ENCODE measurements around the gene CDC123.

CDC123 gene

DNA sequence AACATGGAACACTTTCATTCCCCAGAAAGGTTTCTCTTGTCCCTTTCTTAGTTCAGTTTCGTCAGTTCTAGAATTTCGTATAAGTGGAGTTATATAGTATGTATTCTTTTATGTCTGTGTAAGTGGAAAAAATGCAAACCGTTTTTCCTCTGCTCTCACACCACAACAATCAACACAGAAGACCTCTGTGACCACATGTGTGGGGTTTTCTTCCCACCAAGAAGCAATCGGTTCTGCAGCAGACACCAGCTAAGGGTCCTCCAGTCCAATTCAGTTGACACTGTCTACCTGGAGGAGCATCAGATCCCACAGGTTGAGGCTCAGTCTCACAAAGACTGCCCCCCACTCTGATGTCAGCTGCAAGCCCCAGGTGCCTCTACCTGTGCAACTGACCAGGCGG, 6.2 kb downstream of the CDC123 start:
- TF ChIP-seq, protein P1, sequence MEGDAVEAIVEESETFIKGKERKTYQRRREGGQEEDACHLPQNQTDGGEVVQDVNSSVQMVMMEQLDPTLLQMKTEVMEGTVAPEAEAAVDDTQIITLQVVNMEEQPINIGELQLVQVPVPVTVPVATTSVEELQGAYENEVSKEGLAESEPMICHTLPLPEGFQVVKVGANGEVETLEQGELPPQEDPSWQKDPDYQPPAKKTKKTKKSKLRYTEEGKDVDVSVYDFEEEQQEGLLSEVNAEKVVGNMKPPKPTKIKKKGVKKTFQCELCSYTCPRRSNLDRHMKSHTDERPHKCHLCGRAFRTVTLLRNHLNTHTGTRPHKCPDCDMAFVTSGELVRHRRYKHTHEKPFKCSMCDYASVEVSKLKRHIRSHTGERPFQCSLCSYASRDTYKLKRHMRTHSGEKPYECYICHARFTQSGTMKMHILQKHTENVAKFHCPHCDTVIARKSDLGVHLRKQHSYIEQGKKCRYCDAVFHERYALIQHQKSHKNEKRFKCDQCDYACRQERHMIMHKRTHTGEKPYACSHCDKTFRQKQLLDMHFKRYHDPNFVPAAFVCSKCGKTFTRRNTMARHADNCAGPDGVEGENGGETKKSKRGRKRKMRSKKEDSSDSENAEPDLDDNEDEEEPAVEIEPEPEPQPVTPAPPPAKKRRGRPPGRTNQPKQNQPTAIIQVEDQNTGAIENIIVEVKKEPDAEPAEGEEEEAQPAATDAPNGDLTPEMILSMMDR (IDR thresholded peaks at IDR 0.05; ENCODE audit: low read depth, low read length) = no peak
- no peak for DNase-seq (ENCODE audit: extremely low read depth, low read depth)

DNA sequence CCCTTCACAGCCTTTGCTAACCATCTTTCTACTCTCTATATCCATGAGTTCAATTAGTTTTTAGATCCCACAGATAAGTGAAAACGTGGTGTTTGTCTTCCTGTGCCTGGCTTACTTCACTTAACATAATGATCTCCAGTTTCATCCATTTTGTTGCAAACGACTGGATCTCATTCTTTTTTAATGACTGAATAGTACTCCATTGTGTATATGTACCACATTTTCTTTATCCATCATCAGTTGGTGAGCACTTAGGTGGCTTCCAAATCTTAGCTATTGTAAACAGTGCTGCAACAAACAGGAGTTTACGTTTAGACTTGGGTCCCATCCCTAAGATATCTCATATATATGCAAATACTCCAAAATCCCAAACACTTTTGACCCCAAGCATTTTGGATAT, 9.1 kb downstream of the CDC123 start:
- DNase-seq (ENCODE audit: extremely low read depth, low read depth) = no peak
- TF ChIP-seq, protein P1 (IDR thresholded peaks at IDR 0.05; ENCODE audit: low read depth, low read length) = no peak

DNA sequence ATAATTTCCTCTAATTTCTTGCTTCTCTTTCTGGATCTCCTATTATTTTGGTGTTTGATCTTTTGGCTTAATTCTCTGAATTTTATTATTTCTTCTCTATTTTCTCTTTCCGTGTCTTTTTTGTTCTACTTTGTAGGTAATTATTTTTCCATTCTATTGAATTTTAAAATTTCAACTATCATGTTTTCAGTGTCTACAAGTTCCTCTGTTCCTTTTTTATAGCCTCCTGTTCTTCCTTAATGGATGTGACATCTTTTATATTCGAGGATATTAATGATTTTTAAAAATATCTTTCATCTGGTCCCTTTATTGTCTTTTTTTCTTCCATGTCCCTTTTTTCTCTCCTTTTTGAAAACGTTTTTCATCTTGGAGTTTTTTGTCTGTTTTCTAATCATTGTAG, 11.1 kb downstream of the CDC123 start:
- TF ChIP-seq, protein P1 (IDR thresholded peaks at IDR 0.05; ENCODE audit: low read depth, low read length) = no peak
- no peak for DNase-seq (ENCODE audit: extremely low read depth, low read depth)

DNA sequence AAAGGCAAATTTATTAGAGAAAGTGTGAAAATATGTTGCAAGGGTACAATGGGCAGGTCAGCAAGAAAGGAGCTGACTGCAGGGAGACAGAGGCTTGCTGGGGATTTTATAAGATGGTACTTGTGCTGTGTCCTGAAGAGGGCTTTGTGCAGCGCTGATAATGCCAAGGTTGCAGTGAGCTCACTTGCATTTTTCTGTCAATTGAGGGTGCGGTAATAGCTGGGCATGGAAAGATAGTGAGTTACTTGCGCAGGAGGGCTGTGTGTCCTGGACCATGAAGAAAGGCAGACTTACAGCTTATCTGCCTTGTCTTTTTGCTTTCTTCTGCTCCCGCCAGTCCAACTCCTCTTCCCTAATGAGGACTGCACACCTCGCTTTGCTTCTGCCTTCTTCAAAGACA, 12.5 kb downstream of the CDC123 start:
- TF ChIP-seq, protein P1 (IDR thresholded peaks at IDR 0.05; ENCODE audit: low read depth, low read length) = no peak
- DNase-seq (ENCODE audit: extremely low read depth, low read depth) = no peak

DNA sequence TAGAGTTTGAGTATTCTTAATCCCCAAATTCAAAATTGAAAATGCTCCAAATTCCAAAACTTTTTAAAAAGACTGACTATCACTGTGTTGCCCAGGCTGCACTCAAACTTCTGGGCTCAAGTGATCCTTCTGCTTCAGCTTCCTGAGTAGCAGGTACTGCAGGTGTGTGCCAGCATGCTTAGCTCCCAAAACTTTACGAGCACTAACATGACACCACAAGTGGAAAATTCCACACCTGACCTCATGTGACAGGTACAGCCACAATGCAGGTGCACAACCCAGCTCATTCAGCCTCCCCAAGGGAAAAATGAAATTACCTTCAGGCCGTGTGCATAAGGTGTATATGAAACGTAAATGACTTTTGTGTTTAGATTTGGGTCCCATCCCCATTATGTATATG, 16.5 kb downstream of the CDC123 start:
- TF ChIP-seq, protein P1 (IDR thresholded peaks at IDR 0.05; ENCODE audit: low read depth, low read length) = no peak
- DNase-seq (ENCODE audit: extremely low read depth, low read depth) = no peak

DNA sequence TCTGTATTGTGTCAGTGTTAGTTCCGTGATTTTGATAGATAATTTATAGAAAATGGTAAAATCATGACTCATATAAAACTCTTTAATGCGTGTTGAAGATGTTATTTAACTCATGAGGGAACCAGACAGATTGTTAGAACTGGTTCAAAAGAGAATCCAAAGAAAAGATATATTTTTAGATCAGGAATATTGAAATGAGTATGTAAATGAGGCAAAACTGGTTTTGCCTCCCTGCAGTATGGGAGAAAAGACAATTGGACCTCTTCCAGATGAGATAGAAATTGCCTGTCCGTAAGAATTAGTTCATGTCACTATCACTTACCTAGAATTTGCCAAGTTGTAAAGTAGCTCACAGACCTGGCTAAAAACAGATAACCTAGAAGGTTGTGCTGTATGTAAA, 17.6 kb downstream of the CDC123 start:
- no peak for DNase-seq (ENCODE audit: extremely low read depth, low read depth)
- TF ChIP-seq, protein P1 (IDR thresholded peaks at IDR 0.05; ENCODE audit: low read depth, low read length) = no peak

DNA sequence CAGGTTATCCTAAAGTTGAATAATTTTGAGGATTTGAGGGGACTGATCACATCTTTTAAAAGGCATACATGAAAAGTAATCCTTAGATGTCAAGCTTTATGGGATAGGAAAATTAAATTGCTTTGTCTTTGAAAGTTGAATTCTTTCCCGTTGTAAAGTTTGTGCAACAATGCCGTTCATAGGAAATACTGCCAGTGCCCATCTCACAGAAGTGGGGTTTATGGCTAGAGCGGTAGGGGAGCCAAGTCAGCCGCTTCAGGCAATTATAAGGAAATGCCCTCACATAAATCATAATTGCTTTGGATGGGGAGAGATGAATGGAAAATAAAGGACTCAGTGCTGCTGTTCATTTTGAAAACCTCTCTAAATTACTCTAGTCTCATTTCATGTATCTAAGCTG, 18.1 kb downstream of the CDC123 start:
- no peak for DNase-seq (ENCODE audit: extremely low read depth, low read depth)
- TF ChIP-seq, protein P1 (IDR thresholded peaks at IDR 0.05; ENCODE audit: low read depth, low read length) = no peak

Measured in AG09319 (cell line).